ENCODE results near the gene TMEM132D. TPM values are rescaled to one million over a fixed set of nuclear protein-coding genes. Genes with fewer than 3 reads are reported as not detected.

The TMEM132D gene
- total RNA-seq, 2 donors from 2014 or later = not detected

GRCh38 chr12:129467726-129468125 lies 436.1 kb downstream of the TMEM132D start:
- TF ChIP-seq CTCF (IDR thresholded peaks at IDR 0.05) = no peak
- Histone ChIP-seq H3K27ac (no peak overlapping the region), H3K4me3 (no peak overlapping the region), H3K27me3 (replicated peaks; ENCODE audit: insufficient read depth) (no peaks in the 10 kb centered on the region), H3K36me3 (no peaks in the 10 kb centered on the region), H3K4me1 (ENCODE audit: control insufficient read depth in 1 of 2, low read depth in 2 of 2) (no peaks in the 10 kb centered on the region), H3K9me3 (no peaks in the 10 kb centered on the region)
- ATAC-seq (ENCODE audit: insufficient number of reproducible peaks, low FRiP score, low read depth) (no peak), DNase-seq (ENCODE audit: low spot score) (no peak)

GRCh38 chr12:129467289-129467688 lies 436.5 kb downstream of the TMEM132D start:
- ATAC-seq (ENCODE audit: insufficient number of reproducible peaks, low FRiP score, low read depth) (no peak), DNase-seq (ENCODE audit: low spot score) (no peak)
- TF ChIP-seq CTCF (IDR thresholded peaks at IDR 0.05) = no peak
- no peaks in the 10 kb centered on the region for H3K27me3 ChIP-seq (replicated peaks; ENCODE audit: insufficient read depth)
- no peaks in the 10 kb centered on the region for H3K4me1 ChIP-seq (ENCODE audit: control insufficient read depth in 1 of 2, low read depth in 2 of 2)
- H3K9me3 ChIP-seq = no peaks in the 10 kb centered on the region
- no peak overlapping the region for H3K4me3 ChIP-seq
- no peak overlapping the region for H3K27ac ChIP-seq
- H3K36me3 ChIP-seq = no peaks in the 10 kb centered on the region

GRCh38 chr12:129466499-129466898 lies 437.3 kb downstream of the TMEM132D start:
- H3K27ac ChIP-seq = no peak overlapping the region
- no peaks in the 10 kb centered on the region for H3K36me3 ChIP-seq
- no peaks in the 10 kb centered on the region for H3K4me1 ChIP-seq (ENCODE audit: control insufficient read depth in 1 of 2, low read depth in 2 of 2)
- no peaks in the 10 kb centered on the region for H3K27me3 ChIP-seq (replicated peaks; ENCODE audit: insufficient read depth)
- no peak for TF ChIP-seq CTCF (IDR thresholded peaks at IDR 0.05)
- ATAC-seq (ENCODE audit: insufficient number of reproducible peaks, low FRiP score, low read depth) (no peak), DNase-seq (ENCODE audit: low spot score) (no peak)
- H3K4me3 ChIP-seq = no peak overlapping the region
- H3K9me3 ChIP-seq = no peaks in the 10 kb centered on the region

- TF ChIP-seq CTCF (IDR thresholded peaks at IDR 0.05) = no peak
- Histone ChIP-seq H3K27ac (no peak overlapping the region), H3K36me3 (no peaks in the 10 kb centered on the region), H3K4me3 (no peak overlapping the region), H3K4me1 (ENCODE audit: control insufficient read depth in 1 of 2, low read depth in 2 of 2) (no peaks in the 10 kb centered on the region), H3K27me3 (replicated peaks; ENCODE audit: insufficient read depth) (no peaks in the 10 kb centered on the region), H3K9me3 (no peaks in the 10 kb centered on the region)
- ATAC-seq (ENCODE audit: insufficient number of reproducible peaks, low FRiP score, low read depth) (no peak), DNase-seq (ENCODE audit: low spot score) (no peak)
These were observed 443.9 kb downstream of the TMEM132D start for GRCh38 chr12:129459886-129460285.

GRCh38 chr12:129446696-129447095 lies 457.1 kb downstream of the TMEM132D start:
- Histone ChIP-seq H3K9me3 (no peaks in the 10 kb centered on the region), H3K27me3 (replicated peaks; ENCODE audit: insufficient read depth) (no peaks in the 10 kb centered on the region), H3K4me1 (ENCODE audit: control insufficient read depth in 1 of 2, low read depth in 2 of 2) (no peaks in the 10 kb centered on the region), H3K4me3 (no peak overlapping the region), H3K36me3 (no peaks in the 10 kb centered on the region), H3K27ac (no peak overlapping the region)
- TF ChIP-seq CTCF (IDR thresholded peaks at IDR 0.05) = no peak
- ATAC-seq (ENCODE audit: insufficient number of reproducible peaks, low FRiP score, low read depth) (no peak), DNase-seq (ENCODE audit: low spot score) (no peak)

Data from thoracic aorta (tissue), 2 donors.